K562 (cell line): Measurements from ENCODE around the gene SORCS2. TPM values are rescaled to one million over a fixed set of nuclear protein-coding genes. Genes with fewer than 3 reads are reported as not detected.

Source experiments
- ATAC-seq: fragments of 200-7000 bp; cut with Tn5 transposase; 3 replicates; pipeline ENCODE4 v1.9.1; 2020; ENCODE audit warnings: moderate library complexity
- BruUV-seq: library from RNA; stranded (reverse); fragments of 400-500 nt; replicated peaks from 2 replicates; lab custom pipeline; 2021; lab: Mats Ljungman, UMichigan
- CTCF ChIA-PET: fragments of 300-600 bp; formaldehyde crosslinking; extraction: SDS; loops from one replicate; lab custom pipeline; 2021; ENCODE audit warnings: low intra/inter-chr PET ratio; lab: Yijun Ruan, JAX
- POLR2A ChIA-PET: fragments of 300-600, 350-650 bp; sonication (Branson Sonifier 250); formaldehyde crosslinking; extraction: SDS; loops from one replicate; lab custom pipeline; 2021; ENCODE audit warnings: antibody characterized with exemption, inconsistent platforms; lab: Yijun Ruan, JAX
- DNase-seq, 4 experiments: peaks; one replicate each; pipeline versions ENCODE4 v3.0.0 to v3.0.0-alpha.2; 2011 to 2018; ENCODE audit warnings: low spot score in 3 of 4, mixed read lengths in 3 of 4; ENCODE audit errors: extremely low read depth in 1 of 4
- FAIRE-seq: peaks from 2 replicates; lab custom pipeline; 2011; peaks lifted over from hg19 to GRCh38; lab: Jason Lieb, UNC
- H2AFZ ChIP-seq: 2 replicates; pipeline ENCODE4 v1.6.0; 2011; ENCODE audit warnings: low read depth, low read length, control low read depth, inconsistent platforms
- H3K27ac ChIP-seq: fragments of 200-600 bp; 3 replicates; pipeline ENCODE4 v1.8.0; 2011; ENCODE audit warnings: low read depth, mild to moderate bottlenecking, control low read depth, inconsistent platforms, low read length, moderate library complexity, mixed read lengths; ENCODE audit errors: extremely low read depth
- H3K27me3 ChIP-seq, 2 experiments: fragments of 300-600 bp in 1 of 2; 2 replicates in 1 of 2; 3 replicates in 1 of 2; pipeline versions ENCODE4 v1.6.0 to v1.8.0; 2011; ENCODE audit warnings: inconsistent platforms in 2 of 2, low read length in 2 of 2, mild to moderate bottlenecking in 1 of 2, mixed read lengths in 1 of 2, moderate library complexity in 1 of 2; ENCODE audit not compliant: control insufficient read depth in 2 of 2, insufficient read depth in 2 of 2
- H3K36me3 ChIP-seq: fragments of 300-600 bp; 3 replicates; pipeline ENCODE4 v1.8.0; 2011; ENCODE audit warnings: mild to moderate bottlenecking, low read length, inconsistent platforms; ENCODE audit not compliant: control insufficient read depth, insufficient read depth
- H3K4me1 ChIP-seq, 2 experiments: fragments of 200-600 bp in 1 of 2; replicated peaks in 1 of 2; 2 replicates in 1 of 2; 3 replicates in 1 of 2; pipeline versions ENCODE4 v1.5.1 to v1.8.0; 2011; ENCODE audit warnings: inconsistent platforms in 2 of 2, low read length in 2 of 2, mild to moderate bottlenecking in 1 of 2, mixed read lengths in 1 of 2, moderate library complexity in 1 of 2; ENCODE audit not compliant: control insufficient read depth in 2 of 2, insufficient read depth in 2 of 2
- H3K4me2 ChIP-seq: 2 replicates; pipeline ENCODE4 v1.6.1; 2011; ENCODE audit warnings: low read length, control low read depth, inconsistent platforms, mixed read lengths; ENCODE audit not compliant: insufficient read depth
- H3K4me3 ChIP-seq: fragments of 200-600 bp; sonication (generic), shearing (Covaris generic); 2 replicates; pipeline ENCODE4 v1.5.1; 2016; ENCODE audit warnings: control low read depth, inconsistent platforms
- H3K79me2 ChIP-seq: fragments of 200-600 bp; 3 replicates; pipeline ENCODE4 v1.8.0; 2011; ENCODE audit warnings: low read length, inconsistent platforms; ENCODE audit not compliant: control insufficient read depth, insufficient read depth
- H3K9ac ChIP-seq, 2 experiments: 2 replicates each; pipeline versions ENCODE4 v1.6.0 to v1.6.1; 2011; ENCODE audit warnings: low read depth in 2 of 2, low read length in 2 of 2, control low read depth in 1 of 2, inconsistent platforms in 1 of 2, mild to moderate bottlenecking in 1 of 2, mixed read lengths in 1 of 2; ENCODE audit not compliant: insufficient read depth in 1 of 2
- H3K9me1 ChIP-seq: one replicate; pipeline ENCODE4 v1.6.0; 2011; ENCODE audit warnings: inconsistent platforms, mild to moderate bottlenecking, low read length, moderate library complexity; ENCODE audit not compliant: control insufficient read depth, insufficient read depth
- H3K9me3 ChIP-seq: replicated peaks from 2 replicates; pipeline ENCODE4 v1.5.1; 2011; ENCODE audit warnings: low read depth, low read length, inconsistent platforms; ENCODE audit not compliant: control insufficient read depth, insufficient read depth
- H4K20me1 ChIP-seq: replicated peaks from 2 replicates; pipeline ENCODE4 v1.6.1; 2011; ENCODE audit warnings: low read length, inconsistent platforms, mixed read lengths; ENCODE audit not compliant: control insufficient read depth, insufficient read depth
- FOXJ2 ChIP-seq: fragments of 200-800 bp; sonication (Bioruptor generic); IDR thresholded peaks from 2 replicates; pipeline ENCODE4 v1.6.1; 2016; ENCODE audit warnings: missing genetic modification characterization, missing compliant biosample characterization
- HNRNPH1 ChIP-seq: fragments of 200-400 bp; formaldehyde crosslinking; optimal IDR thresholded peaks from 2 replicates; pipeline ENCODE3; 2017; ENCODE audit warnings: low read depth, mild to moderate bottlenecking, low read length, moderate library complexity
- MED1 ChIP-seq: sonication (generic); formaldehyde crosslinking; IDR thresholded peaks from 2 replicates; pipeline ENCODE4 v1.8.1; 2023; ENCODE audit warnings: missing genetic modification reagents, borderline replicate concordance
- ZSCAN29 ChIP-seq: fragments of 450-650 bp; IDR thresholded peaks from 2 replicates; pipeline ENCODE4 v1.6.1; 2017
- WGBS: fragments of 100-300 bp; shearing (Covaris generic); methylation state at CpG from one replicate; pipeline ENCODE4 v1.1.6; 2016; ENCODE audit warnings: low coverage, mixed read lengths; ENCODE audit not compliant: insufficient coverage; ENCODE audit errors: missing lambda C conversion rate; 5-methylcytosine and 5-hydroxymethylcytosine counted together
- in situ Hi-C: fragments of 300-500 bp; cut with MboI; formaldehyde crosslinking; loops from 4 replicates; pipeline ENCODE4 v1.15.0; 2018; ENCODE audit warnings: inconsistent platforms, mixed read lengths
- intact Hi-C: fragments of 100-400 bp; cut with micrococcal nuclease; formaldehyde crosslinking; loops from 2 replicates; pipeline ENCODE4 v1.14.2; 2022
- polyA plus RNA-seq, 8 experiments: library from polyadenylated mRNA; depleted of rRNA in 4 of 8; stranded (reverse) in 5 of 8; unstranded in 3 of 8; fragments of >200 nt; fragmentation: Nextera tagmentation in 2 of 8; fragmentation: Illumina TruSeq in 1 of 8; extraction: Ambion mirVana in 2 of 8; extraction: Trizol in 1 of 8; gene quantifications; 2 replicates each; pipeline versions ENCODE4 v1.2.1 to v1.2.3, GENCODE V29; 2011 to 2014; ENCODE audit warnings: inconsistent platforms in 1 of 8, missing spikeins in 1 of 8
- total RNA-seq, 7 experiments: library from RNA; depleted of rRNA in 6 of 7; stranded (reverse); fragments of >200 nt in 6 of 7; fragmentation: Illumina TruSeq in 2 of 7; extraction: Trizol in 2 of 7; gene quantifications; 2 replicates each; pipeline versions ENCODE4 v1.2.1 to v1.2.3, GENCODE V29; 2011 to 2021; ENCODE audit warnings: low replicate concordance in 1 of 7
- TF ChIP-seq, protein P1 (sequence below): sonication (generic); formaldehyde crosslinking; IDR thresholded peaks from 2 replicates; pipeline ENCODE4 v1.8.0; 2022; ENCODE audit warnings: mild to moderate bottlenecking, missing genetic modification reagents
- TF ChIP-seq, protein P2 (sequence below): fragments of 250-450 bp; sonication (Bioruptor Pico); IDR thresholded peaks from 2 replicates; pipeline ENCODE4 v1.5.0; 2021; ENCODE audit warnings: mild to moderate bottlenecking, moderate library complexity
- TF ChIP-seq, protein P3 (sequence below): sonication (generic); formaldehyde crosslinking; IDR thresholded peaks from 2 replicates; pipeline ENCODE4 v1.8.0; 2023; ENCODE audit warnings: missing genetic modification reagents, mild to moderate bottlenecking, borderline replicate concordance

SORCS2 gene
- total and polyA plus RNA-seq, 9 of the 15 experiments (the other 6 are each of a cell fraction or from before 2014, with no cell fraction given) = not detected

DNA sequence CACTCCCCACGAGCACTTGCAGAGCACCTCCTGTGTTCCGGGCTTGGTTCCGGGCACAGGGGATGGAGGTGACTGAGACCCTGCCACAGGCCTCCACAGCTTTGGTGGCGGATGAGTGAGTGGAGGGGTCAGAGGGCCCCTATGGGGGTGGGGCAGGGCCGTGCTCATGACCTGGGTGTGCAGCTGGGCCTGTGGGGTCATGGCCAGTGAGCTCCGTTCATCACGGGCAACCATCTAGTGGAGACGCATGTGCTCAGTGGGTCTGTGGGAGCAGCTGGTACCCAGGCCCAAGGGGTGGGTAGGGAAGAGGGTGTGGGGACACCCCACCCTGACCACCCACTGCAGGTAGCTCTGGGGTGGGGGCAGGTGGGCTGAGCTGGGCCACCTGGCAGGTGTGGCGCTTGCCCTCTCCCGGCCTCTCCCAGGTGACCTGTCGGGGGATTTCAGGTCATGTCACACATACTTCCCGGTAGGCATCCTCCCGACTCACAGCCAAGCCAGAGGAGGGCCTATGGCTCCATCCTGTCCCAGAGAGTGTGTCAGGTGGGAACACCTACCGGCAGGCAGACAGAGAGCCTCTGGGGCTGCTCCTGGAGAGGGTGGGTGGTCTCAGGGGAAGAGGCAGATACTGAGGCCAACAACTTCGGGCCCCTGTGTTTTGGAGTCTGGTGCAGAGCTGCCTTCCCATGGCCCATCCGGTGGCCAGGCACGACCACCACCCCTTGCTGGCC, 238.8 kb downstream of the SORCS2 start (continued):
- TF ChIP-seq, protein P1, sequence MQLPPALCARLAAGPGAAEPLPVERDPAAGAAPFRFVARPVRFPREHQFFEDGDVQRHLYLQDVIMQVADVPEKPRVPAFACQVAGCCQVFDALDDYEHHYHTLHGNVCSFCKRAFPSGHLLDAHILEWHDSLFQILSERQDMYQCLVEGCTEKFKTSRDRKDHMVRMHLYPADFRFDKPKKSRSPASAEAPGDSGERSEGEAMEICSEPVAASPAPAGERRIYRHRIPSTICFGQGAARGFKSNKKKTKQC (CRISPR knock-in tag) = no peak
- no peak for TF ChIP-seq FOXJ2 (tag)
- TF ChIP-seq HNRNPH1 = no peak
- TF ChIP-seq ZSCAN29 = no peak

DNA sequence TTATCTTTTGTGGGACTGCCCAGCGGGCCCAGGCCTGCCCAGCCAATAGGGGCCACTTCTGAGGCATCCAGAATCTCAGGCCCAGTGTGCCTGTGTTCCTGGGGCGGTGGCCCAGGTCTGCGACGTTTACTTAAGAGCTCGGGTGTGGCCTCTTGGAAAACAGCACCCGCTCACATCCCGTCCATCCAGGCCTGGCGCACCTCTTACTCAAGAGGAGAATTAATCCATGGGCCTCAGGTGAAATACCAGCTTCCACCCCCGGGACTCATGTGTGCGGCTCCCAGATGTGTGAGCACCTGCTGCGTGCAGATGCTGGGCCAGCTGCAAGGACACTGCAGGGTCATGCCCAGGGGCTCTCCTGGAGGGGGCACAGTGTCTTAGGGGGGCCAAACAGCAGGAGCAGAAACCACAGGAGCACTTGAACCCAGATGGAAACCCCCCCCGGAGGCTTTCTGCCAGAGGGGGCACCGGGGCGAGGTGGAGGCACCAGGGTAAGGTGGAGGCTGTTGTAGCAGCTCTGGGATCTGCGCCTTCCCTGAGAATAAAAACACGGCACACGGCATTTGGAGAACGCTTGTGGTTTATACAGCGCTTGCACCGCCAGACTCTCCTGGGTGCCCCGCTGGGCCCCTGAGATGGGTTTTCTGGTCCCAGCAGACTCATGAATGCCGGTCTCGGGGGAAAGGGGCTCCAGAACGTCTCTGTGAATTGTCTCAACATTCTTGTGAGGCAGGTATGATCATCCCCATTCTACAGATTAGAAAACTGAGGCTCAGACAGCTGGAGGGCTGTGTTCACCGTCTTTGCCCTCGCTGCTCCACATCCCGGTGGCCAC, 239.6 kb downstream of the SORCS2 start:
- Histone ChIP-seq H3K4me3 (no peak overlapping the region), H3K9me1 (no peaks in the 10 kb centered on the region), H3K4me1 (peaks cover 0 to 7% of the 10 kb centered on the region in 2 experiments; a peak in 2 of 5 replicates), H3K9me3 (no peaks in the 10 kb centered on the region), H3K4me2 (no peak overlapping the region), H3K27me3 (peaks cover 0 to 65% of the 10 kb centered on the region in 2 experiments; a peak in 3 of 5 replicates), H4K20me1 (peaks cover 11% of the 10 kb centered on the region), H2AFZ (no peak overlapping the region), H3K27ac (no peak overlapping the region), H3K79me2 (no peaks in the 10 kb centered on the region), H3K36me3 (no peaks in the 10 kb centered on the region), H3K9ac (no peak overlapping the region)
- no TSS peak for BruUV-seq
- in situ Hi-C loops (no loop called here), intact Hi-C loops (no loop called here)
- WGBS = 2% methylated on average over 27 of the region's 27 CpGs
- DNase-seq (no peak), ATAC-seq (no peak), FAIRE-seq (no peak)
- POLR2A ChIA-PET = interaction anchor here (1.6 kb wide), 1 partner anchor 23 kb away, joined by 4 read pairs; no protein-coding TSS in a partner anchor
- CTCF ChIA-PET = no interaction called here
- TF ChIP-seq, protein P2, sequence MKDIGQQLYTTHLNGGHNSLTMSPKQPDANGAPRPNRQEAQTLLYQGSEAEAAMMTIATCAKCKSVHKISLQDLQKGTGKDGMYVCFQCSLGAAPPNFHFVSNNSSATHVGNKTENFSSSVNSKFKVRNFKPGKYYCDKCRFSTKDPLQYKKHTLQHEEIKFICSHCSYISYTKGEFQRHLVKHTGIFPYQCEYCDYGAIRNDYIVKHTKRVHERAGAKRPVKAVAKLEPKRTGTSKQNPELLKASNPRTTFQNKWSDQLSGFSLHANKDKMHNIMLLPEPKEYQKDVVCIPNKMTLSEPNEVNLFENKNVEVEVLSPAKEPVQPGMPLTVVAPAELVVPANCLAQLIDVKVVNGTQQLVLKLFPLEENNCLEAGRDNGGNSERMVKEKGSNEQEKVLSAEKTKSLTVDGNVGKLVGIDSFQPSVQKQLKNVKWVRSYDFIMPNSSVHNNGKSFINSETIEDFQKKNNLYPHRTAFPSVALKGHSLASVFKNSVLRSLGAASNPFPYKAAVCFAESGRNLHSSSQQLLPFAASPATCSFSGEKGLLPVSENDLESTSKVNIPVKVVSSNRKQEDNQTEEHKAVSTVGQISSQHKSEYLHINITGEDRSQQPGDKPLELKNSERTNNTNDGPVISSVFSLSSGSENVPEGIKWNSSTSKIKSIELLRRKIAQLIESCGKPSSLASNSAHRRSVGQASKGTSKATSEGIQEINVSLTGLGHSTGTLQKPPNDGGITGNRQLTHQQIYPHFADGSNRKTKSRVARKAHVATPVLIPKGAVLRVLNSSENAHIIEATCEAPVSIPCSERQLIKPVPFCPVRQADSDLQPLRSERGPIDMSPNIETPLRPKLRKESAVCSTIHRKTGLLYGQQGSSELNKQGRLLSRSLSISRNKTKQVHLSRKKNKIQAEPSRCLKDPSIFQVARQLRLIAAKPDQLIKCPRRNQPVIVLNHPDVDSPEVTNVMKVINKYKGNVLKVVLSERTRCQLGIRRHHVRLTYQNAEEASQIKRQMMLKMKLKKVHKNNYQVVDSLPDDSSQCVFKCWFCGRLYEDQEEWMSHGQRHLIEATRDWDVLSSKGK = no peak
- no peak for TF ChIP-seq MED1
- TF ChIP-seq, protein P3, sequence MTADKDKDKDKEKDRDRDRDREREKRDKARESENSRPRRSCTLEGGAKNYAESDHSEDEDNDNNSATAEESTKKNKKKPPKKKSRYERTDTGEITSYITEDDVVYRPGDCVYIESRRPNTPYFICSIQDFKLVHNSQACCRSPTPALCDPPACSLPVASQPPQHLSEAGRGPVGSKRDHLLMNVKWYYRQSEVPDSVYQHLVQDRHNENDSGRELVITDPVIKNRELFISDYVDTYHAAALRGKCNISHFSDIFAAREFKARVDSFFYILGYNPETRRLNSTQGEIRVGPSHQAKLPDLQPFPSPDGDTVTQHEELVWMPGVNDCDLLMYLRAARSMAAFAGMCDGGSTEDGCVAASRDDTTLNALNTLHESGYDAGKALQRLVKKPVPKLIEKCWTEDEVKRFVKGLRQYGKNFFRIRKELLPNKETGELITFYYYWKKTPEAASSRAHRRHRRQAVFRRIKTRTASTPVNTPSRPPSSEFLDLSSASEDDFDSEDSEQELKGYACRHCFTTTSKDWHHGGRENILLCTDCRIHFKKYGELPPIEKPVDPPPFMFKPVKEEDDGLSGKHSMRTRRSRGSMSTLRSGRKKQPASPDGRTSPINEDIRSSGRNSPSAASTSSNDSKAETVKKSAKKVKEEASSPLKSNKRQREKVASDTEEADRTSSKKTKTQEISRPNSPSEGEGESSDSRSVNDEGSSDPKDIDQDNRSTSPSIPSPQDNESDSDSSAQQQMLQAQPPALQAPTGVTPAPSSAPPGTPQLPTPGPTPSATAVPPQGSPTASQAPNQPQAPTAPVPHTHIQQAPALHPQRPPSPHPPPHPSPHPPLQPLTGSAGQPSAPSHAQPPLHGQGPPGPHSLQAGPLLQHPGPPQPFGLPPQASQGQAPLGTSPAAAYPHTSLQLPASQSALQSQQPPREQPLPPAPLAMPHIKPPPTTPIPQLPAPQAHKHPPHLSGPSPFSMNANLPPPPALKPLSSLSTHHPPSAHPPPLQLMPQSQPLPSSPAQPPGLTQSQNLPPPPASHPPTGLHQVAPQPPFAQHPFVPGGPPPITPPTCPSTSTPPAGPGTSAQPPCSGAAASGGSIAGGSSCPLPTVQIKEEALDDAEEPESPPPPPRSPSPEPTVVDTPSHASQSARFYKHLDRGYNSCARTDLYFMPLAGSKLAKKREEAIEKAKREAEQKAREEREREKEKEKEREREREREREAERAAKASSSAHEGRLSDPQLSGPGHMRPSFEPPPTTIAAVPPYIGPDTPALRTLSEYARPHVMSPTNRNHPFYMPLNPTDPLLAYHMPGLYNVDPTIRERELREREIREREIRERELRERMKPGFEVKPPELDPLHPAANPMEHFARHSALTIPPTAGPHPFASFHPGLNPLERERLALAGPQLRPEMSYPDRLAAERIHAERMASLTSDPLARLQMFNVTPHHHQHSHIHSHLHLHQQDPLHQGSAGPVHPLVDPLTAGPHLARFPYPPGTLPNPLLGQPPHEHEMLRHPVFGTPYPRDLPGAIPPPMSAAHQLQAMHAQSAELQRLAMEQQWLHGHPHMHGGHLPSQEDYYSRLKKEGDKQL (CRISPR knock-in tag) = no peak
